Measurements from ENCODE around the gene CADPS. TPM values are rescaled to one million over a fixed set of nuclear protein-coding genes. Genes with fewer than 3 reads are reported as not detected.

CADPS gene
- polyA plus RNA-seq, 2 of the 4 experiments (the other 2 are of a cell fraction) = not detected

DNA sequence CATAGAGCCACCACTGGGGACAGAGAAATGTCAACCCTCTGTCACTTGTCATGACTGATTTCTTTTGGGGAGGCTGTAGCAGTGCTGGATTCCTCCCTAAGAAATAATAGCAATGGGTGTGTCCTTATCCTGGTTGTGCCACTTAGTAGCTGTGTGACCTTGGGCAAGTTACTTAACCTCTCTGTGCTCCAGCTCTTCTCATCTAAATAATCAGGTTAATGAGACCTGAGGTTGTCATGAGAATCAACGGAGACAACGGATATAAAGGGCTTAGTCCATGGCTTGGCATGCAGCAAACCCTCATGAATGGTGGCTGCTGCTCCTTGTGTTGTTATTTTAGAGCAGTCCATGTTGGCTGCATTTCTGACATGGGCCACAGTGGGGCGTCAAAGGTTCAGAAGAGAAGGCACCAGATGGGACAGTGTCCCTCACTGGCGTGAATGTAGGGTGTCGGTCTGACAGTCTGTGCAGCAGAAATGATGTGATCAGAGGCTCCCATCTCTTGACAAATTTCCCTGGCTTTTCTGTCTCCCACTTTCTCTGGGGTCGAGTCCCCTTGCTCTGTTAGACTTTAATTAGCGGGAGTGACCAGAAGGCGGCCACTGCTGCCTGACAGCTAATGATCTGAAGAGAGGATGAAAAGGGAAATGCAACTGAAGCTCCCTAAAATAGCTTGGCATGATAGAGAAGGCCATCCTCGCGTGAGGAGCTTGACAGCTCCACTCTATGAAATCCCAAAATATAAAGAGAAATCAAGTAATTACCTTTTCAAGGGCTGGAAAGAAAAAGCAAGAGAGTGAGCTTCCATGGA, 209.4 kb downstream of the CADPS start (continued):
- TF ChIP-seq, protein P1, sequence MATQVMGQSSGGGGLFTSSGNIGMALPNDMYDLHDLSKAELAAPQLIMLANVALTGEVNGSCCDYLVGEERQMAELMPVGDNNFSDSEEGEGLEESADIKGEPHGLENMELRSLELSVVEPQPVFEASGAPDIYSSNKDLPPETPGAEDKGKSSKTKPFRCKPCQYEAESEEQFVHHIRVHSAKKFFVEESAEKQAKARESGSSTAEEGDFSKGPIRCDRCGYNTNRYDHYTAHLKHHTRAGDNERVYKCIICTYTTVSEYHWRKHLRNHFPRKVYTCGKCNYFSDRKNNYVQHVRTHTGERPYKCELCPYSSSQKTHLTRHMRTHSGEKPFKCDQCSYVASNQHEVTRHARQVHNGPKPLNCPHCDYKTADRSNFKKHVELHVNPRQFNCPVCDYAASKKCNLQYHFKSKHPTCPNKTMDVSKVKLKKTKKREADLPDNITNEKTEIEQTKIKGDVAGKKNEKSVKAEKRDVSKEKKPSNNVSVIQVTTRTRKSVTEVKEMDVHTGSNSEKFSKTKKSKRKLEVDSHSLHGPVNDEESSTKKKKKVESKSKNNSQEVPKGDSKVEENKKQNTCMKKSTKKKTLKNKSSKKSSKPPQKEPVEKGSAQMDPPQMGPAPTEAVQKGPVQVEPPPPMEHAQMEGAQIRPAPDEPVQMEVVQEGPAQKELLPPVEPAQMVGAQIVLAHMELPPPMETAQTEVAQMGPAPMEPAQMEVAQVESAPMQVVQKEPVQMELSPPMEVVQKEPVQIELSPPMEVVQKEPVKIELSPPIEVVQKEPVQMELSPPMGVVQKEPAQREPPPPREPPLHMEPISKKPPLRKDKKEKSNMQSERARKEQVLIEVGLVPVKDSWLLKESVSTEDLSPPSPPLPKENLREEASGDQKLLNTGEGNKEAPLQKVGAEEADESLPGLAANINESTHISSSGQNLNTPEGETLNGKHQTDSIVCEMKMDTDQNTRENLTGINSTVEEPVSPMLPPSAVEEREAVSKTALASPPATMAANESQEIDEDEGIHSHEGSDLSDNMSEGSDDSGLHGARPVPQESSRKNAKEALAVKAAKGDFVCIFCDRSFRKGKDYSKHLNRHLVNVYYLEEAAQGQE (IDR thresholded peaks at IDR 0.05) = no peak
- TF ChIP-seq RARB (CRISPR knock-in tag; IDR thresholded peaks at IDR 0.05) = no peak
- no peak for TF ChIP-seq RFX5 (IDR thresholded peaks at IDR 0.05)
- TF ChIP-seq NPAS2 (CRISPR knock-in tag; IDR thresholded peaks at IDR 0.05; ENCODE audit: borderline replicate concordance) = no peak
- no peak for TF ChIP-seq CEBPB (IDR thresholded peaks at IDR 0.05)

DNA sequence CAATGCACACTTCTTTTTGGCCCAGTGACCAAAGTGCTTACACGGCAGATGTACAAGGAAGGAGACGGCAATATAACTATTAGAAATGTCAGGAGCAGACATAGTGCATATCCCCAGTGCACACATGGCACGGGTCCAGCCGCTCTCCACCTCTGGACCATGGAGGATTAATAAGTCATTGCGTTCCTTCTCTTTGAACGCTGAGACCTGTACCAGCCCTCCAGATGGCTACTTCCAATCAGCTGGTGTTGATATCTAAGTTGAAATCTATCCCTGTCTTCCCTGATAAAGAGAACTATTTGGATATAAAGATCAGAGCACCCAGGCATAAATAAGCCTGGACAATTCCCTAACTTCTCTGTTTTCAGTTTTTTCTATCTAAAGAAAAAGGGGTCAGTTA, 212.5 kb downstream of the CADPS start:
- CTCF ChIA-PET = no interaction called here
- FAIRE-seq (no peak), DNase-seq (ENCODE audit: low read depth in 1 of 2, low spot score in 1 of 2) (no peak), ATAC-seq (no peak)
- H3K4me2 ChIP-seq = no peak overlapping the region
- 6% methylated on average over 6 of the region's 6 CpGs for WGBS (ENCODE audit: missing lambda C conversion rate)
- TF ChIP-seq NFE2L2 (conservative IDR thresholded peaks at IDR 0.05; ENCODE audit: low read length) (no peak), CEBPB (IDR thresholded peaks at IDR 0.05) (no peak), RNF2 (IDR thresholded peaks at IDR 0.05; ENCODE audit: borderline replicate concordance, low read depth) (no peak), NR3C1 (IDR thresholded peaks at IDR 0.05) (no peak), HDAC2 (IDR thresholded peaks at IDR 0.05) (no peak), CHD4 (IDR thresholded peaks at IDR 0.05; ENCODE audit: borderline replicate concordance) (no peak), MAFK (IDR thresholded peaks at IDR 0.05; ENCODE audit: partially characterized antibody) (no peak), JUN (IDR thresholded peaks at IDR 0.05) (no peak), POLR2A (IDR thresholded peaks at IDR 0.05; ENCODE audit: low read length) (no peak), JUNB (IDR thresholded peaks at IDR 0.05) (no peak), ZC3H11A (IDR thresholded peaks at IDR 0.05) (no peak), GATA3 (IDR thresholded peaks at IDR 0.05; ENCODE audit: borderline replicate concordance) (no peak), ATOH8 (CRISPR knock-in tag; IDR thresholded peaks at IDR 0.05; ENCODE audit: low read depth) (no peak), FOXS1 (CRISPR knock-in tag; IDR thresholded peaks at IDR 0.05) (no peak)
- POLR2A ChIA-PET = no interaction called here
- H3K9me3 ChIP-seq = no peaks in the 10 kb centered on the region
- no peak overlapping the region for H3K4me3 ChIP-seq
- H3K4me1 ChIP-seq = no peaks in the 10 kb centered on the region
- H3K27ac ChIP-seq = no peak overlapping the region

- Histone ChIP-seq H3K9me3 (no peaks in the 10 kb centered on the region), H3K4me1 (no peaks in the 10 kb centered on the region), H3K4me2 (no peak overlapping the region), H3K4me3 (no peak overlapping the region), H3K27ac (no peak overlapping the region)
- CTCF ChIA-PET = interaction anchor here (1.2 kb wide), 1 partner anchor 67 kb away, joined by 3 read pairs; no protein-coding TSS in a partner anchor
- WGBS (ENCODE audit: missing lambda C conversion rate) = 10% methylated on average over 4 of the region's 4 CpGs
- POLR2A ChIA-PET = no interaction called here
- no peak for TF ChIP-seq POLR2A (IDR thresholded peaks at IDR 0.05; ENCODE audit: low read length)
- TF ChIP-seq ZC3H11A (IDR thresholded peaks at IDR 0.05) = no peak
- TF ChIP-seq BHLHE40 (IDR thresholded peaks at IDR 0.05; ENCODE audit: low read depth, low read length) = no peak
- TF ChIP-seq, protein P2, sequence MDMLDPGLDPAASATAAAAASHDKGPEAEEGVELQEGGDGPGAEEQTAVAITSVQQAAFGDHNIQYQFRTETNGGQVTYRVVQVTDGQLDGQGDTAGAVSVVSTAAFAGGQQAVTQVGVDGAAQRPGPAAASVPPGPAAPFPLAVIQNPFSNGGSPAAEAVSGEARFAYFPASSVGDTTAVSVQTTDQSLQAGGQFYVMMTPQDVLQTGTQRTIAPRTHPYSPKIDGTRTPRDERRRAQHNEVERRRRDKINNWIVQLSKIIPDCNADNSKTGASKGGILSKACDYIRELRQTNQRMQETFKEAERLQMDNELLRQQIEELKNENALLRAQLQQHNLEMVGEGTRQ (IDR thresholded peaks at IDR 0.05) = no peak
- TF ChIP-seq MAFK (IDR thresholded peaks at IDR 0.05; ENCODE audit: partially characterized antibody) = no peak
- TF ChIP-seq TP53 (CRISPR knock-in tag; IDR thresholded peaks at IDR 0.05) = no peak
- TF ChIP-seq, protein P1 (IDR thresholded peaks at IDR 0.05) = no peak
- no peak for TF ChIP-seq RNF2 (IDR thresholded peaks at IDR 0.05; ENCODE audit: borderline replicate concordance, low read depth)
- TF ChIP-seq EHF (CRISPR knock-in tag; IDR thresholded peaks at IDR 0.05) = no peak
- TF ChIP-seq CEBPB (IDR thresholded peaks at IDR 0.05) = no peak
- DNase-seq (ENCODE audit: low read depth in 1 of 2, low spot score in 1 of 2) (no peak), FAIRE-seq (no peak), ATAC-seq (no peak)
Observed at GRCh38 chr3:62659660-62660059, 215.6 kb downstream of the CADPS start.

Measured in A549 (cell line).